Left renal pelvis (tissue), 4 donors: ENCODE data around the gene OGFOD3. TPM values are rescaled to one million over a fixed set of nuclear protein-coding genes. Genes with fewer than 3 reads are reported as not detected.

Source experiments
- DNase-seq, 4 donors: peaks; one replicate each; pipeline ENCODE4 v3.0.0-alpha.2; 2013; ENCODE audit warnings: low read depth in 4 of 4, low spot score in 3 of 4
- polyA plus RNA-seq, 4 donors: library from polyadenylated mRNA; unstranded; fragments of 120-200 nt; gene quantifications; one replicate each; pipeline ENCODE4 v1.2.1, GENCODE V29; 2013; ENCODE audit not compliant: insufficient read length in 4 of 4

The OGFOD3 gene
- polyA plus RNA-seq, 4 donors: 19.7 to 28.4 (median 25.0) TPM

DNA sequence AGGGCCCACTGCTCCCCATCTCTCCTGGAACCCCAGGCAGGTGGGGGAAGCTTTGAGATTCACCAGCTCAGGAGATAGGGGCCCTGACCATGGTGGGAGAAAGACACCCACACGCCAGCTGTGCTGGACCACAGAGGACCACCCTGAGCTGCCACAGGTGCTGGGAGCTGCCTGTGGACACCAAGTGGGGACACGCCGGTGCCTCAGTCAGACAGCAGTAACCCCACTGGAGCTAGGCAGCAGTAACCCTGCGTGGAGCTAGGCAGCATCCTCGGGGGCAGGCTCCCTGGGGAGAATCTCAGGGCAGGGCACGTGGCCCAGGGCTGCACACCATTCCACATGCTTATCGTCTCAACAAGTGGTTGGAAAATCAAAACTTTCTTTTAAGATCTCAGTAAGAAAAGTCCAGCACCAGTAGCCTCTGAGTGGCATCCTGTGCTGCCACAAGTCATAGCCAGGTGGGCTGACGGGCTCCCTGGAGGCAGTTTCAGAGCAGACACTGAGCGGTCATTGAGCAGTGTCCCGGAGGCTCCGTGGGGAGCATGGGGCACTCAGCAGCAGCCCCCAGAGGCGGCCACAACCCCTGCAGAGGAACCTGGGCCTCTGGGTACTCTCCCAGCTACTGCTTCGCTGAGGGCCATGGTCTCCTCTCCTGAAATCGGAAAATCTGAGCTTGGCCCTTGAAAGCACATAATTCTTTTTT, 8.2 kb downstream of the OGFOD3 start:
- no peak for DNase-seq

DNA sequence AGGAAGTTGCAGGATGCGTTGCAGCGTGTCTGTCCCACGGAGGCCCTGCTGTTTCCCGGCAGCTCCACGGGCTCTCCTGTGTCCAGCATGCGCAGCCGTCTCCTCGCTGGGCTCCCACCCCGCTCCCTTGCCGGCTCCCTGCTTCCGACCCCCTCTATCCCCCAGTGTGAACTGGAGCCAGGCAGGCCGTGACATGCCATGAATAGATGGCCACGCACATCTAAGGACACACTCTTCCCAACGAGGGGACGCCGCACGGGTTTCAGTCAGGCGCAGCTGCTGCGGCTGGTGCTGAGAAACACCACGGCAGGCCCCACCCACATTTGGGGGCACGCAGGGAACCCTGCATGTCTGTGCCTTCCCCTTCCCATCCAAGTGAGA, 9.5 kb downstream of the OGFOD3 start:
- DNase-seq: no peak

DNA sequence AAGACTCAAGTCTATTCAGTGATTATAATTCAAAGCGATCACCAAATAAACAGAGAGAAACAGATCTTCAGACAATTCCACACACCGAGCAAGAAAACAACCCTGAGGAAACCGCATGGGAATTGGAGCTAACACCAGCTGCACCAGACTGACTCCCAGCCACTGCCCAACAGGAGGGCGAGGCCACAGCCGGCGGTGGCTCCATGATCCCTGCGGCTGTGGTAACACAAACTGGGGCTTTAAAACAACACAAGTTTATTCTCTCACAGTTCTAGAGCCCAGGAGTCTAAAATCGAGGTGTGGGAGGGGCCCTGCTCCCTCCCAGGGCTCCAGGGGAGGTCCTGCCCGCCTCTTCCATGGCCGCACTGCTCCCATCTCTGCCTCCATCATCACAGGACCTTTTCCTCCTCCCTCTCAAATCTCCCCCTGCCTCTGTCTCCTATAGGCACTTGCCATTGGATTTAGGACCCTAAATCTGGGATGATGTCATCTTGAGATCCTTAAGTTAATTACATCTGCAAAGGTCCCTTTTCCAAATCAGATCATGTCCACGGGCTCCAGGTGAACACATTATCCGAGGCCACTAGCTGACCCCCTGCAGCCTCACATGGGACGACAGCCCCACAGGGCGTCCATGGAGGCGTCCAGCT, 10.0 kb downstream of the OGFOD3 start:
- no peak for DNase-seq

DNA sequence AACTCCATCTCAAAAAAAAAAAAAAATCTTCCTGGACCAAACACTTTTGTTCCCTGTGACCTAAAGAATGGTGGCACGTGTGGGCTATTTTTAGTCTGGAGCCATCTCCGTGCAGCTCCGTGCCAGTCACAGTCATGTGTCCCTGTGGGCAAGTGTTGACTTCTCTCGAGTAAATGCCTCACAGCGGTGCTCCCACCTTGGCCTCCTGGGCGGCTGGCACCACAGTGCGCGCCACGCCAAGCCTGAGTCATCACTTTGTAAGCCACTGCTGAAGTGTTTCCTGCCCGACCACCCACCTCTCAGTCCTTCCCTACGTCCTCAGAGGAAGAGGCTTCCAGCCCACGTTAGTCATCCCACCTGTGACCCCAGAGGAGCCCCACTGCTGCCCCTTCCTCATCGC, 11.1 kb downstream of the OGFOD3 start:
- DNase-seq: no peak

DNA sequence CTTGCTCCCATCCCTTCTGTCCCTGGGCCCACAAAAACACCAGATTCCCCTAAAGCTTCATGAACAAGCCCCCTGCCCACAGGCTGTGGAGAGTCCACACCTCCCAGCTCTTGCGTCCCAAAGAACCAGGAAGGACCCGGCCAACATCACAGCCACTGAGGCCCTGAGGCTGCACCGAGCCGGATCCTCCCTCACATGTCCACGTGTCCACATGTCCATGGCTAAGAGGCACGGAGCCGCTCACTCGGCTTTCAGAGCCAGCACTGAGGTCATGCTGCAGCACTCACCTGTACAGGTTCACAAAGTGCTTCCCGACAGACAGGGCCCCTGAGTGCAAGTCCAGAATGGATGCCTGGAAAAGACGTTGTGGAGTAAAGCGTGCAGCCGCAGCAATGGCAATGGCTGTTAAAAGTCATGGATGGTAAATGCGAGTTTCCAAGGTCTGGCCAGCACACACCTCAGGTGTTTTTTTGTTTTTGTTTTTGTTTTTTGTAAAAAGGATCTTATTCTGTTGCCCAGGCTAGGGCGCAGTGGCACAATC, 12.2 kb downstream of the OGFOD3 start:
- DNase-seq: no peak

DNA sequence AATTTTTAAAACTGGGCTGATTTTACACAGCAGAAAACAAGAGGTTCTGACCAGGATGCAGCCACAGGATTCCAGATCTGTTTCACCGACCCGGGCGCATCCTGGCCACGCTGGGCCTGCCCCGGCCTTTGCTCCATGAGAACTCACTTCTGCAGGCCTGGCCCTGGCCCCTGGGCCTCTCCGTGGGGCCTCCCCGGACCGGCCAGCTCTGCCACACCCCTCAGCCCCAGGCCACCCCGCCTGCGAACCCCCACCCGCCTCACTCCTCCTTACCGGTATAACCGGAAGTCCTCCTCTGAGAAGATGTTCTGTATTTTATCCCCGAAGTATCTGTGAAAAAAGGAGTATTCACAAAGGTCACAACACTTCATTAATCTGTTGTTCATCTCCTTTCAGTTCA, 13.3 kb downstream of the OGFOD3 start:
- DNase-seq: no peak

DNA sequence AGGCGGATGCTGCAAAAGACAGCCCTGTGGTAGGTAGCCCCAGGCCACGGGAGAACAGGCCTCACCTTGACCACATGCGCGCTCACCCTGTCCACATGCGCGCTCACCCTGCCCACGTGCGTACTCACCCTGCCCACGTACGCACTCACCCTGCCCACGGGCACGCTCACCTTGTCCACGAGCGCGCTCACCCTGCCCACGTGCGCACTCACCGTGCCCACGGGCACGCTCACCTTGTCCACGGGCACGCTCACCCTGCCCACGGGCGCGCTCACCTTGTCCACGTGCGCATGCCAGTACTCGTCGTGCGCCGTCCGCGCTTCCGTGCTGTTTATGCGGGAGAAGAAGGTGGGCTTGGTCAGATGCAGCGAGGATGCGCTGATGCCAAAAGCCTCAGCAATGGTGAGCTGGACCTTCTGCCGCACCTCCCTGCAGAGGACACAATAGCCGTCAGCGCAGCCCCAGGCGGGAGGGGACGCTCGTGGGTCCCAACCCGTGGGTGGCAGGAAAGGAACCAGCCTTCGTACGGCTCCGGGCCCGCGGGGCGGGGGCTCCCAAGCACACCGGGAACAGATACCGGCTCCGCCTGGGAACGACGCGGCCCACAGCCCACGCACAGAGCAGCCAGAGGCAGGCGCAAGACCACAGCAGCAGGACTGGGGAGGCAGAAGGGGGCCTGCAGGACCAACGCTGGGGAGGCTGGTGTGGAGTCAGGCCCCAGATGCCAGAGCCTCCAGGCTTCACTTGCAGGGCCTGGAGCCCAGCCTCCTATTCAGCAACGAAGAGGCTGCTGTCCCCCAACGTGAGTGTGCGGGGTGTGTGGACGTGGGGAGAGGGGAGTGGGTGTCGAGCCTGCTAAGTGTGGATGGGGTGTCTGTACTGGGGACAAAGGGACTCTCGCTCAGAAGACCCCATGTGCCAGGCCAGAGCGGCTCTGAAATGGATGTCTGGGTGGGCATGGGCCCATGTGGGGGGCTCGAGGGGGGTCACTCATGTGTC, 14.4 kb downstream of the OGFOD3 start:
- DNase-seq: no peak

DNA sequence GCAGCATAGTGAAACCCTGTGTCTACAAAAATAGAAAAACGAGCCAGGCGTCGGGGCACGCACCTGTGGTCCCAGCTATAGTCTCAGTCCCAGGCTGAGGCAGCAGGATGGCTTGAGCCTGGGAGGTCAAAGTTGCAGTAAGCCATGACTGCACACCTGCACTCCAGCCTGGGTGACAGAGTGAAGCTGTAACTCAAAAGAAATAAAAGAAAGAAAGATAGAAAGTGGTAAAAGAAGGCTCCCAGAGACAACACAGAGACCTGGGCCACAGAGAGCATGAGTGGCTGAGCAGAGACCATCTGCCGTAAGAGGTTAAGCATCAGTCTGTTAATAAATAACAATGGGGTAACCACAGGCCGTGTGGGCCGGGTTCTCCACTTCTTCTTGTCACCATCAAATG, 15.5 kb downstream of the OGFOD3 start:
- no peak for DNase-seq

DNA sequence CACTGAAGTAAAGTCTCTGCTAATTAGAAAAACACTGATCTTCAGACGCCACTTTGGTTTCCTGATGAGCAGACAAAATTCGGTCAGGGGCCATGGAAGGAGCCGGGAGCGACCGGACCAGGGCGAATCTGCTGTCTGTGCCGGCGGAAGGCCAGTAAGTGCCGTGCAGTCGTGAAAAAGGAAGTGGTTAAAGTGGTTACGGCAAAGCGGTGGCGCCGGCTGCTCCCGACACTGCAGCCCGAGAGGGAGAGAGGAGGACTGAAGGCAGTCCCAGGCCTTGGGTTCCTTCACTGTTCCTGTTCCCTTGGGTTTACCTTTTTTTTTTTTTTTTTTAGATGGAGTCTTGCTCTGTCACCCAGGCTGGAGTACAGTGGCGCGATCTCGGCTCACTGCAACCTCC, 17.6 kb downstream of the OGFOD3 start:
- no peak for DNase-seq

DNA sequence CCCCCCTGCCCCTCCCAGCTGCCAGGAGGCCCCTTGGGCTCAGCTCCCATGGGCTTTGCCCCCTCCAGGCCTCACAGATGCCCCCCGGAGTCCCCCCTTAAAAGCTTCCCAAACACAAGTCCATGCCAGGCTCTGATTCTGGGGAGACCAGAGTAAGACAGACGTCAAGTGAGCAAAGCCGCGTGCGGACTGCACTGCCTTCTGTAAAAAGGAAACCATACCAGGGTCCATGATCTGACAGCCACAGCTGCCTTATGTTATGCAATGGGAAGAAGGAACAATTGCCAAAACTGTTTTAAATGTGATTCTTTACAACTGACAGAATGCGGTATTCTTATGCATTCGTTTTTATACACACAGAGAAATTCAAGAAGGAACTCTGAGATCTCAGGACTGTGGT, 18.2 kb downstream of the OGFOD3 start:
- no peak for DNase-seq

DNA sequence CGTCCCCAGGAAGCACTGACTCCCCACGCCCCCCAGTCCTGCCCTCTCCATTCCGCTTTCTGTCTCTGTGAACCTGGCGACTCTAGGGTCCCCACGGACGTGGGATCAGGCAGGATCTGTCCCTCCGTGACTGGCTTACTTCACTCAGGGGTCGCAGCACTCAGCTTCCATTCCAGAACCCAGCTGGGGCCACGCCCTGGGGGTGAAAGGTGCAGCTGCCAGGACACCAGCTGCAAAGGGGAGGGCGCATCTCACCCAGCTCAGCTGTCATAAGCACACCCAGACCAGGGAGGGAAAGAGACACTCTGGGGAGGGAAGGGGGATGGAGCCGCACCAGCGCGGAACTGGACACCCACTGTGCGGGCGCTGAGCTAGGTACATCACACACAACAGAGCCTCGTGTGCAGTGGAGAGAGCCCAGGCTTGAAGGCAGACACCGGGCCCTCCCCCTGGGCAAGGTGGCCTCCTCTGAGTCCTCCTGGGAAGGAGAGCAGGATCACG, 18.7 kb downstream of the OGFOD3 start:
- no peak for DNase-seq

DNA sequence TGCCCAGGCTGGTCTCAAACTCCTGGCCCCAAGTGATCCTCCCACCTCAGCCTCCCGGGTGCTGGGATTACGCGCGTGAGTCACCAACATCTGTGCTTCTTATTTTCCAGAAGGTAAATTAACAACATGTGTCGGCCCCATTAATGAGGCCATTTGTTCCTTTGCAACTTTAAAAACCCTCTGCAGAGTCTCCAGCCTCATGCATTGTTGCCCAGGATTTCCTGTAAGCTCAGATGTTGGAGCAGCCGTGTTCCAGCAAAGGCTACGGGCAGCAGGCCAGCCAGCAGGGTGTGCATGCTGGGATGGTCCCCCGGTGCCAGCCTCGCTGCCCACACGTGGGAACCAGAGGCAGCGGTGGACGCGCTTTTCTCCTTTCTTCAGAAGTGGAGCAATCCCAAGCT, 19.3 kb downstream of the OGFOD3 start:
- no peak for DNase-seq

DNA sequence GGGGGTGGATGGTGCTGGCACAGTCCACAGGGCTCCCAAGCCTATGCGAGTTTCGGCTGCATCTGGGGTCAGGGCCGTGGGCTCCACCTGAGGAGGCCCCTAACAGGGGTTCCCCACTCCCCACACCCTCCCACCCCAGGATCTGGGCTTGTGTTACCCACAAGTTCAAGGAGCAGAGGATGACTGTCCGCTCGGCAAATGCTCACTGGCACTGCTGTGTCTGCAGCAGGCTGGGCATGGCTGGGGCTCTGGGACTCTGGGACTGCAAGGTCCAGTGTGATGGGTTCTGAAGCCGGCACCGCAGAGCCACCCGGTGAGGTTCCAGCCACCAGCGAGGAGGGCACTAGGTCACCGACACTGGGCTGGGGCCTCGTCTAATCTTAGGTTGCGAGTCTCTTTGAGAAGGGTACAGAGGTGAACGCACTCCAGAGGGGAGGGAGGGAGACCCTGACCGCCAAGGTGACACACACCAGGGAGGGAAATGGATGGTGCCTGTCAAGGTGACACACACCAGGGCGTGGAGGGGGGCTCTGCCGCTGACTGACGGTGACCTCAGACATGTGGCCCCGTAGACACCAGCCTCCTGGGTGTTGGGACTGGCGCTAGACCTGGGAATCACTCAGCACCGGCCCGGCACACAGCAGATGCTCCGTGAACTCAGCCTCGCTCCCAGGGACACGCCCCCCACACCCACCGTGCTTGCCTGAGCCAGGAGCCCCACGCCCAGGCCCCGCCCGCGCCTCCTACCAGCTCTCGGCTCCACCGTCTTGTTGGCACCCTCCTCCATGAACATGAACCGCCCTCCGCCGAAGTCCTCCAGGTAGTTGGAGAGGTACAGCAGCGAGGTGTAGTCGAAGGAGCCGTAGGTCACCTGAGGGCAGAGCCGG, 20.7 kb downstream of the OGFOD3 start:
- DNase-seq: no peak

DNA sequence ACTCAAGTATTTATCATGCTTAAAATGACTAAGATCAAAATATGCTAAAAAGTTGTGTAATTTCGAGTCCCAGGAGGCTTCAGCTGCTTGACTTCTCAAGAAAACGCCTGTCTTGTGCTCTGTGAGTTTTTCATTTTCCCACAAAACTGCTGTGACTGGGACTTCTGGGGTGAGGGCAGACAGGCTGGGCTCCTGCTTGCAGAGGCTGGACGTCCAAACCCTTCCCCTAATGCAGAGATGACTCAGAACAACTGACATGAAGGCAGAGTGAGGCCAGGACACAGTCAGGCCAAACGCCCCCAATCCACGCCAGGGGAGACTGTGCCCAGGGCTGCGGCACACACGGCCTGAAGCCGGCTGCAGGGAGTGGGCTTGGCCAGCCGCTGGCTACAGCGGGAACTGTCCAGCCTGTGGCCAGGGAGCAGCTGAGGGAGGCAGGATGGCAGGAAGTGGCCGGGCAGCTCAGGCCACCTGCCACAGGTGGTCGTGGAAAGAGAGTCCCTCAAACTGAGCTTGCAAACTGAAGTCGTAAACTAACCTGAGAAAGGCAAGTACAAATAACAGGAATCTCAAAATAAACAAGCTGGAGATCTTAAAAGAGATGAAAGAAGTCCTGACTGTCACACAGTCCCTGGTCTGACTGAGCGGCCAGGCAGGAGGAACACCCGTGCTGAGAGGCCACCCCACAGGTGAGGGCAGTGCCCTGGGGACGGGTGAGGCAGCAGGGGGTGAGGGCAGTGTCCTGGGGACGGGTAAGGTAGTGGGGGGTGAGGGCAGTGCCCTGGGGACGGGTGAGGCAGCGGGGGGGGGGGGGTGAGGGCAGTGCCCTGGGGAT, 21.6 kb downstream of the OGFOD3 start:
- DNase-seq: no peak

DNA sequence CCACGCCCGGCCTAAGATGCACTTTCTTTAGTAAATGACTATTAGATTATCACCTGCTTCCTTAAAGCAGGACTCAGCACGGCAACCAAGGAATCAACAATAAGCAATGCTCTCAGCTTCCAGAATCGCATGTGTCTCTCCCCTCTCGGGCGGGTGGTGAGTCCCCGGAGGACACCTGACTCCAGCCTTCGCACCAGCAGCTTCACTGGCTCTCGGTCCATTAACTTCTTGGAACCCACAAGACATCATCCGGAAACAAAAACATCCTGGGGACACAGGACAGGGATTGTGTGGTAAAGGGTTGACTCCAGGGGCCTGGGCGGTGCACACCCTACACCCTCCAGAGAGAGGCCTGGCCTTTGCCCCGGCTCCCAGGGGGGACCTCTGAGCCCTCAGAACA, 24.1 kb downstream of the OGFOD3 start:
- DNase-seq: no peak

DNA sequence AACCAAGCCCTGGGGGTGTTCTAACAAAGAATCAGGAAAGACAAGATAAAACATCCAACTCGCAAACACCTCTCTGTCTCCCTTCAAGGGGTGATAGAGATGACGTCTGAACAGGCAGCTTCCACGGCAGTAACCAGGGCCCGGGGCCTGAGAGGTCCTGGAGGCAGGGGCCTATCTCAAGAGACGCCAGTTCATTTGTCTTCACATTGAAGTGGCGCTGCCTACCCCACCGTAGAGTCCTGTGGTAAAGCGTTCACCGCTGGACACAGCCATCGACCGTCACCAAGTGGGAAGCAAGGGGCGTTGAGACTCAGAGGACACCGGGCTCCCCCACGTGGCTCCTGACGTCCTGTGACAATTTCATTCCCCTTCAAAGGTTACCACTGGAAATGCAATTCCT, 25.4 kb downstream of the OGFOD3 start:
- no peak for DNase-seq

DNA sequence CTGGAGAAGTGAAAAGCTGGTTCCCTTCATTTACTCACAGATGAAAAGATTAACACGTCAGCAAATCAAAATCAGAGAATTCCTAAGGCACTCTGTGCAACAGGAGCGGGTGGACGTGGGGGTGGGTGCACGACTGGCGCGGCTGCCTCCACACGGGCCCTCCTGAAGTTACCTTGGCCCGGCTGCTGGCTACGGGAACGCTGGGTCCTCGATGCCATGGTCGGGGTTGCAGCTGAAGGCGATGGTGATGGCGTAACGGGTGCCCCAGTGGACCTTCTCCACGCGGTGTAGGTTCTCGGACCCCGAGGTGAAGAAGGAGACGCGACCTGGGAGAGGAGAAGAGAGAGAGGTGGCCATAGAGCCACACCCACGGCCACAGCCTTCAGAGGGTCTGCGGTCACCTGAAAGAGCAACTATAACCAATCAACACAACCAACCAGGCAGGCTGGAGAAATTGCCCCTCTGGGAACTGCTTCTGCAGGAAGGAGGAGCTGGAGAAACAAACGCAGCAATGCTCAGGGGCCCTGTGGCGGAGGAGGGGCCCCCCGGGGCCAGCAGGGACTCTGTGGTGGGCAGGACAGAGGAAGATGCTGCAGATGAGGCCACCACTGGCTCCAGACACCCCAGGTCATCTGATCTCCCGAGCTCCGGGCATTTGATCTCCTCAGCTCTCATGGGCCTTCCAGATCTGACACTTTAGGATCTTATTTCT, 26.0 kb downstream of the OGFOD3 start:
- DNase-seq: no peak

DNA sequence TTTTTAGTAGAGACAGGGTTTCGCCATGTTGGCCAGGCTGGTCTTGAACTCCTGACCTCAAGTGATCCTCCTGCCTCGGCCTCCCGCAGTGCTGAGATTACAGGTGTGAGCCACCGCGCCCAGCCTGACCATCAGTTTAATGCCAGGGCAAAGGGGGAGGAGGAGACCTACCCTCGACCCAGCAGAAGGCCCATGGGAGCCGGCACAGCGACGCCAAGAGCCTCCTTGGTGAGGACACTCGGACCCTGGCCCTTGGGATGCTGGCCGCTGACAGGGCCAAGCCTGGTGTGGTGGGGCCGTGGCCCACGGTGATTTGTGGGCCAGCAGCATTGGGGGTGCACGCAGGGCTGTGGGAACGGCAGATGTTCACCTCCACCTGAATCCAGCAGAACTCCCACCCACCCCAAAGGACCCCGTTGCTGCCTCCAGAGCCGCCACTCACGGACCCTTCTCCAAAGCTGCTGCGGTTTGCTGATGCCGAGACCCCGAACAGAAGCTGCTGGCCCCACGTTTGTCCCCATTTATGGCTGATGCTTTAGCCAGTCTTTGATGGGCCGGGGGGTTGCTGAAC, 26.8 kb downstream of the OGFOD3 start:
- DNase-seq: no peak
